ENCODE measurements around the gene ABLIM3. TPM values are rescaled to one million over a fixed set of nuclear protein-coding genes. Genes with fewer than 3 reads are reported as not detected.

The ABLIM3 gene
- total RNA-seq, 2 experiments from 2014 or later, result not detected

GRCh38 chr5:149238540-149238939 is 97.2 kb downstream of the ABLIM3 start:
- peaks cover 0 to 6% of the 10 kb centered on the region in 2 experiments for H3K9me3 ChIP-seq (ENCODE audit: control insufficient read depth in 1 of 2, insufficient read depth in 1 of 2, low read length in 2 of 2)
- TF ChIP-seq CTCF (IDR thresholded peaks at IDR 0.05), result no peak
- no peak overlapping the region for H3K4me3 Mint-ChIP-seq
- peak overlapping the region; percentile 91 for H3K27ac Mint-ChIP-seq
- H3K4me1 Mint-ChIP-seq (ENCODE audit: low read depth), result peaks cover 63% of the 10 kb centered on the region
- no peak overlapping the region for H3K4me3 ChIP-seq (ENCODE audit: low read length)
- peaks cover 41% of the 10 kb centered on the region for H3K4me1 ChIP-seq (ENCODE audit: insufficient read depth, low read length)
- no peaks in the 10 kb centered on the region for H3K9me3 Mint-ChIP-seq
- H3K27ac ChIP-seq (ENCODE audit: low read depth in 1 of 2, low read length in 2 of 2), result no peak overlapping the region
- intact Hi-C loops (cut with DNase I, micrococcal nuclease), result loop anchor here in 1 of 2 experiments (10.0 kb wide), 2 partner anchors 414 to 854 kb away; partner anchors contain the start of genes ADRB2 and FBXO38
- CTCF ChIA-PET, result no interaction called here
- H3K27me3 Mint-ChIP-seq, result no peaks in the 10 kb centered on the region
- DNase-seq (no peak), ATAC-seq (ENCODE audit: poor library complexity) (no peak)
- H3K36me3 Mint-ChIP-seq (ENCODE audit: low read depth), result no peaks in the 10 kb centered on the region
- POLR2A ChIA-PET, result no interaction called here
- no peaks in the 10 kb centered on the region for H3K36me3 ChIP-seq (ENCODE audit: insufficient read depth, low read length)
- peaks cover 3 to 8% of the 10 kb centered on the region in 2 experiments for H3K27me3 ChIP-seq (ENCODE audit: control insufficient read depth in 1 of 2, insufficient read depth in 2 of 2, low read length in 2 of 2)

DNA sequence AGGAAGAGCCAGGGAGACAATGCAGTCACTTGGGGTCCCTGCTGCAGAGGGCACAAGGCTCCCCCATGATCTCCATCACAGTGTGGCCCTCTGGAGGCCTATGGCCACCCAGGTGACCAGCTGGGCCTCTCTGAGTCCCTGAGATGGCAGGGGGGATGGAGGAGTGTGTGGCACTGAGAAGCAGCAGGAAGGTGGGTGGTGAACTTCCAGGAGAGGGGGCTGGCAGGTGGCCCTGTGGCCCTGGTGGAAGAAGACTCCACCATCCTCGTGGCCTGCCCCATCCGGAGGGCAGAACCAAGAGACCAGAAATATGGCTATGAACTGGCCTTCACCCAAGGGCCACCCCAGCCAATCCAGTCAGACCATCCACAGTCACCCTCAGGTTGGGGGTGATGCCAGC is 98.6 kb downstream of the ABLIM3 start:
- Mint-ChIP-seq H3K9me3 (no peaks in the 10 kb centered on the region), H3K4me3 (no peak overlapping the region), H3K36me3 (ENCODE audit: low read depth) (no peaks in the 10 kb centered on the region), H3K4me1 (ENCODE audit: low read depth) (peaks cover 64% of the 10 kb centered on the region), H3K27ac (peak overlapping the region; percentile 91), H3K27me3 (no peaks in the 10 kb centered on the region)
- ATAC-seq (ENCODE audit: poor library complexity) (no peak), DNase-seq (peak in 2 of 14 experiments; percentile 5 to 7)
- H3K4me1 ChIP-seq (ENCODE audit: insufficient read depth, low read length), result peaks cover 41% of the 10 kb centered on the region
- ChIA-PET CTCF (no interaction called here), POLR2A (interaction anchor here (0.6 to 2.6 kb wide), 24 partner anchors 10 to 1173 kb away, joined by 3 to 18 read pairs (median 6); partner anchors contain the start of genes ABLIM3, AFAP1L1, CD74 and CSNK1A1)
- H3K36me3 ChIP-seq (ENCODE audit: insufficient read depth, low read length), result no peaks in the 10 kb centered on the region
- no peaks in the 10 kb centered on the region for H3K27me3 ChIP-seq (ENCODE audit: control insufficient read depth in 1 of 2, insufficient read depth in 2 of 2, low read length in 2 of 2)
- H3K27ac ChIP-seq (ENCODE audit: low read depth in 1 of 2, low read length in 2 of 2), result peak overlapping the region in 1 of 2 donors; percentile 37
- H3K4me3 ChIP-seq (ENCODE audit: low read length), result no peak overlapping the region
- peaks cover 0 to 6% of the 10 kb centered on the region in 2 experiments for H3K9me3 ChIP-seq (ENCODE audit: control insufficient read depth in 1 of 2, insufficient read depth in 1 of 2, low read length in 2 of 2)
- intact Hi-C loops (cut with DNase I, micrococcal nuclease), result loop anchor here (1.0 to 10.0 kb wide), 3 partner anchors 24 to 855 kb away; partner anchors contain the start of genes ADRB2 (in 1 of the 2) and FBXO38 (in 1 of the 2)
- no peak for TF ChIP-seq CTCF (IDR thresholded peaks at IDR 0.05)

DNA sequence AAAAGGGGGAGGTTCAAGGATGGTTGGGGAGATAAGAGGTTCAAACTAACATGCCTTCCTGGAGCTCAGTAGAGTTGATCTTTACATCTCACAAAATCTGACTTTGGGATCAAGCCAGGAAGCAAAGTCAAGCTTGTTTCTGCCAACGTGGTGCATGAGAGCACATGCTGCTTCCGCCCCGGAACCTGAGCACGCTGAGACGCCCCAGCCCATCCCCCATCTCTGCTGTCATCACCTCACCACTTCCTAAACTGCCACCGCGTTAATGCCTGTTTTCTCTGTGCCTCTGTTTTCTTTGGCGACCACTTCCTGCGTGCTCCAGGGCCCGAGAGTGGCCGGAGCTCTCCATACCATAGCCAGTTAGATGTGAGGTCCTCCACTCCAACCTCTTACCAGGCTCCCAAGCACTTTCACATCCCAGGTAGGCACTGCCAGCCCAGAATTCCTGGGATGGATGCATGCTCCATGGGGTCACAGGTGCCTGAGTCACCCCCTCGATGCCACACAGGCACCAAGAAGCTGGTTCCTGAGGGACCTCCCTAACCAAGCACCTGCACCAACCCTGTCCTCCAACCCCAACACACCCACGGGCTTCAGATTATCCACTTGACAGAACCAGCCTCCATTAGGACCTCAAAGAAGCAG is 99.2 kb downstream of the ABLIM3 start:
- intact Hi-C loops (cut with DNase I, micrococcal nuclease), result loop anchor here in 1 of 2 experiments (1.0 kb wide), 1 partner anchor 24 kb away; no protein-coding TSS in a partner anchor
- Mint-ChIP-seq H3K36me3 (ENCODE audit: low read depth) (no peaks in the 10 kb centered on the region), H3K9me3 (no peaks in the 10 kb centered on the region), H3K27ac (peak overlapping the region; percentile 91), H3K27me3 (no peaks in the 10 kb centered on the region), H3K4me1 (ENCODE audit: low read depth) (peaks cover 70% of the 10 kb centered on the region), H3K4me3 (peak overlapping the region; percentile 54)
- Histone ChIP-seq H3K9me3 (ENCODE audit: control insufficient read depth in 1 of 2, insufficient read depth in 1 of 2, low read length in 2 of 2) (peaks cover 0 to 6% of the 10 kb centered on the region in 2 experiments), H3K27ac (ENCODE audit: low read depth in 1 of 2, low read length in 2 of 2) (peak overlapping the region; percentile 49 to 51), H3K27me3 (ENCODE audit: control insufficient read depth in 1 of 2, insufficient read depth in 2 of 2, low read length in 2 of 2) (no peaks in the 10 kb centered on the region), H3K4me1 (ENCODE audit: insufficient read depth, low read length) (peaks cover 41% of the 10 kb centered on the region), H3K36me3 (ENCODE audit: insufficient read depth, low read length) (no peaks in the 10 kb centered on the region), H3K4me3 (ENCODE audit: low read length) (no peak overlapping the region)
- POLR2A ChIA-PET, result interaction anchor here (0.6 to 2.6 kb wide), 25 partner anchors 9 to 1173 kb away, joined by 3 to 18 read pairs (median 5); partner anchors contain the start of genes ABLIM3, AFAP1L1, CD74 and CSNK1A1
- ATAC-seq (ENCODE audit: poor library complexity) (peak; percentile 99), DNase-seq (peak; percentile 73 to 93 (median 84))
- TF ChIP-seq CTCF (IDR thresholded peaks at IDR 0.05), result no peak
- CTCF ChIA-PET, result no interaction called here

Measured in CD4-positive, alpha-beta T cell (primary cell).